IMR-90 (cell line): Measurements from ENCODE around the gene FUT2. TPM values are rescaled to one million over a fixed set of nuclear protein-coding genes. Genes with fewer than 3 reads are reported as not detected.

ENCODE experiments used
- ATAC-seq: fragments of 200-7000 bp; cut with Tn5 transposase; 2 replicates; pipeline ENCODE4 v1.9.1; 2020; ENCODE audit warnings: low read depth, mild to moderate bottlenecking, moderate library complexity
- BruUV-seq: library from RNA; stranded (reverse); fragments of 400-500 nt; replicated peaks from 2 replicates; lab custom pipeline; 2021; lab: Mats Ljungman, UMichigan
- CTCF ChIA-PET: fragments of 300-600 bp; formaldehyde crosslinking; extraction: SDS; loops from one replicate; lab custom pipeline; 2021; ENCODE audit warnings: antibody characterized with exemption; lab: Yijun Ruan, JAX
- POLR2A ChIA-PET: fragments of 300-600 bp; sonication (Branson Sonifier 250); formaldehyde crosslinking; loops from one replicate; lab custom pipeline; 2022; ENCODE audit warnings: antibody characterized with exemption; ENCODE audit not compliant: unreplicated experiment; lab: Charles Lee
- DNase-seq: peaks from one replicate; pipeline ENCODE4 v3.0.0; 2013
- H2AFZ ChIP-seq: replicated peaks from 2 replicates; pipeline ENCODE3; 2013; ENCODE audit warnings: low read length, mild to moderate bottlenecking; ENCODE audit not compliant: poor library complexity
- H2AK5ac ChIP-seq: 2 replicates; pipeline ENCODE4 v1.6.1; 2013; ENCODE audit warnings: low read depth, low read length, inconsistent platforms
- H2AK9ac ChIP-seq: replicated peaks from 2 replicates; pipeline ENCODE3; 2013; ENCODE audit warnings: mild to moderate bottlenecking, low read depth, low read length, moderate library complexity; ENCODE audit not compliant: poor library complexity
- H2BK120ac ChIP-seq: 2 replicates; pipeline ENCODE4 v1.6.1; 2013; ENCODE audit warnings: low read depth, low read length, inconsistent platforms
- H2BK15ac ChIP-seq: 3 replicates; pipeline ENCODE4 v1.6.1; 2013; ENCODE audit warnings: low read depth, low read length, inconsistent platforms
- H2BK20ac ChIP-seq: 2 replicates; pipeline ENCODE4 v1.6.1; 2013; ENCODE audit warnings: low read depth, mild to moderate bottlenecking, inconsistent platforms, low read length, moderate library complexity
- H2BK5ac ChIP-seq: 2 replicates; pipeline ENCODE4 v1.6.1; 2013; ENCODE audit warnings: mild to moderate bottlenecking, low read depth, low read length, inconsistent platforms; ENCODE audit not compliant: poor library complexity, severe bottlenecking
- H3K14ac ChIP-seq: replicated peaks from 2 replicates; pipeline ENCODE4 v1.6.1; 2013; ENCODE audit warnings: low read depth, low read length, inconsistent platforms
- H3K18ac ChIP-seq: 2 replicates; pipeline ENCODE4 v1.6.1; 2013; ENCODE audit warnings: low read depth, low read length, control low read depth
- H3K23ac ChIP-seq: 2 replicates; pipeline ENCODE4 v1.6.1; 2013; ENCODE audit warnings: low read depth, low read length, inconsistent platforms
- H3K27ac ChIP-seq: 2 replicates; pipeline ENCODE4 v1.5.1; 2013; ENCODE audit warnings: mild to moderate bottlenecking, control low read depth, low read length; ENCODE audit not compliant: insufficient read depth
- H3K27me3 ChIP-seq: 2 replicates; pipeline ENCODE4 v1.6.1; 2013; ENCODE audit warnings: low read length; ENCODE audit not compliant: control insufficient read depth, insufficient read depth
- H3K36me3 ChIP-seq: 2 replicates; pipeline ENCODE4 v1.6.1; 2013; ENCODE audit warnings: low read length, mixed read lengths; ENCODE audit not compliant: control insufficient read depth, insufficient read depth
- H3K4ac ChIP-seq: 2 replicates; pipeline ENCODE4 v1.6.1; 2013; ENCODE audit warnings: low read depth, low read length, inconsistent platforms
- H3K4me1 ChIP-seq: 2 replicates; pipeline ENCODE4 v1.6.1; 2013; ENCODE audit warnings: low read length, mixed read lengths; ENCODE audit not compliant: control insufficient read depth, insufficient read depth
- H3K4me2 ChIP-seq: 2 replicates; pipeline ENCODE4 v1.6.1; 2013; ENCODE audit warnings: low read depth, mild to moderate bottlenecking, control low read depth, low read length, moderate library complexity
- H3K4me3 ChIP-seq: 2 replicates; pipeline ENCODE4 v1.5.1; 2013; ENCODE audit warnings: low read depth, mild to moderate bottlenecking, control low read depth, low read length, moderate library complexity; ENCODE audit not compliant: insufficient read depth
- H3K56ac ChIP-seq: 2 replicates; pipeline ENCODE4 v1.6.1; 2013; ENCODE audit warnings: low read length, inconsistent platforms; ENCODE audit not compliant: insufficient read depth; ENCODE audit errors: extremely low read depth
- H3K79me1 ChIP-seq, 2 experiments: 2 replicates each; pipeline ENCODE4 v1.6.1; 2013; ENCODE audit warnings: low read length in 2 of 2, inconsistent platforms in 1 of 2, low read depth in 1 of 2
- H3K9ac ChIP-seq: 2 replicates; pipeline ENCODE4 v1.6.1; 2013; ENCODE audit warnings: low read depth, low read length, control low read depth
- H3K9me1 ChIP-seq: 2 replicates; pipeline ENCODE4 v1.6.1; 2013; ENCODE audit warnings: low read length, inconsistent platforms; ENCODE audit not compliant: insufficient read depth
- H3K9me3 ChIP-seq: 2 replicates; pipeline ENCODE4 v1.6.1; 2013; ENCODE audit warnings: low read length; ENCODE audit not compliant: control insufficient read depth, insufficient read depth
- H4K20me1 ChIP-seq: 2 replicates; pipeline ENCODE4 v1.6.1; 2013; ENCODE audit warnings: low read length, inconsistent platforms; ENCODE audit not compliant: insufficient read depth
- H4K5ac ChIP-seq: 2 replicates; pipeline ENCODE4 v1.6.1; 2013; ENCODE audit warnings: mild to moderate bottlenecking, low read depth, low read length, control low read depth
- H4K8ac ChIP-seq, 2 experiments: 2 replicates each; pipeline ENCODE4 v1.6.1; 2013; ENCODE audit warnings: low read depth in 2 of 2, low read length in 2 of 2, control low read depth in 1 of 2, inconsistent platforms in 1 of 2
- H4K91ac ChIP-seq: 2 replicates; pipeline ENCODE4 v1.6.1; 2013; ENCODE audit warnings: low read depth, low read length, inconsistent platforms; ENCODE audit not compliant: insufficient read depth
- BHLHE40 ChIP-seq: fragments of 150-350 bp; IDR thresholded peaks from 2 replicates; pipeline ENCODE4 v1.6.1; 2016; ENCODE audit warnings: mild to moderate bottlenecking, low read depth, low read length
- CEBPB ChIP-seq: IDR thresholded peaks from 2 replicates; pipeline ENCODE4 v1.6.1; 2012; ENCODE audit warnings: low read depth, low read length, improper control_type of control experiment
- CHD1 ChIP-seq: IDR thresholded peaks from 2 replicates; pipeline ENCODE4 v1.6.1; 2012; ENCODE audit warnings: low read depth, low read length, improper control_type of control experiment
- CTCF ChIP-seq: conservative IDR thresholded peaks from 2 replicates; pipeline ENCODE4 v1.5.1; 2012; ENCODE audit warnings: mild to moderate bottlenecking, low read depth, low read length, improper control_type of control experiment
- ELK1 ChIP-seq: fragments of 150-350 bp; IDR thresholded peaks from 2 replicates; pipeline ENCODE4 v1.6.1; 2016; ENCODE audit warnings: low read depth, mild to moderate bottlenecking, low read length, moderate library complexity, borderline replicate concordance
- FOS ChIP-seq: fragments of 150-350 bp; IDR thresholded peaks from 2 replicates; pipeline ENCODE4 v1.6.1; 2016; ENCODE audit warnings: low read depth, low read length
- MAFK ChIP-seq: IDR thresholded peaks from 2 replicates; pipeline ENCODE4 v1.6.1; 2012; ENCODE audit warnings: low read depth, low read length, improper control_type of control experiment
- MAZ ChIP-seq: IDR thresholded peaks from 2 replicates; pipeline ENCODE4 v1.6.1; 2012; ENCODE audit warnings: low read depth, mild to moderate bottlenecking, low read length, improper control_type of control experiment, moderate library complexity, borderline replicate concordance
- MXI1 ChIP-seq: IDR thresholded peaks from 2 replicates; pipeline ENCODE4 v1.6.1; 2012; ENCODE audit warnings: low read depth, mild to moderate bottlenecking, low read length, moderate library complexity, borderline replicate concordance
- NFE2L2 ChIP-seq: fragments of 150-350 bp; IDR thresholded peaks from 2 replicates; pipeline ENCODE4 v1.6.1; 2016; ENCODE audit warnings: low read depth, mild to moderate bottlenecking, low read length
- POLR2A ChIP-seq: IDR thresholded peaks from 2 replicates; pipeline ENCODE4 v1.6.1; 2012; ENCODE audit warnings: mild to moderate bottlenecking, low read depth, low read length
- RAD21 ChIP-seq: IDR thresholded peaks from 2 replicates; pipeline ENCODE4 v1.6.1; 2012; ENCODE audit warnings: low read length, improper control_type of control experiment
- RCOR1 ChIP-seq: IDR thresholded peaks from 2 replicates; pipeline ENCODE4 v1.6.1; 2012; ENCODE audit warnings: mild to moderate bottlenecking, low read length, improper control_type of control experiment; ENCODE audit not compliant: insufficient replicate concordance
- RFX5 ChIP-seq: IDR thresholded peaks from 2 replicates; pipeline ENCODE4 v1.8.0; 2012; ENCODE audit warnings: low read depth, mild to moderate bottlenecking, low read length, moderate library complexity
- SMC3 ChIP-seq: fragments of 150-350 bp; IDR thresholded peaks from 2 replicates; pipeline ENCODE4 v1.6.1; 2016; ENCODE audit warnings: low read depth, mild to moderate bottlenecking, antibody characterized with exemption, low read length, moderate library complexity
- USF2 ChIP-seq: fragments of 150-350 bp; IDR thresholded peaks from 2 replicates; pipeline ENCODE4 v1.6.1; 2017; ENCODE audit warnings: mild to moderate bottlenecking, antibody characterized with exemption, low read length, low read depth
- WGBS, 2 experiments: methylation state at CpG; one replicate each; pipeline versions ENCODE4 v1.1.5 to v1.1.7; 2013; ENCODE audit warnings: missing lambda C conversion rate in 2 of 2; ENCODE audit not compliant: insufficient read length in 1 of 2; ENCODE audit errors: extremely low coverage in 2 of 2; 5-methylcytosine and 5-hydroxymethylcytosine counted together
- dilution Hi-C: fragments of 300-500 bp; cut with HindIII; formaldehyde crosslinking; loops from one replicate; pipeline ENCODE4 v1.14.3; 2018; ENCODE audit warnings: low sequenced_read_pairs; ENCODE audit not compliant: unreplicated experiment
- in situ Hi-C: fragments of 300-500 bp; cut with MboI; formaldehyde crosslinking; loops from 3 replicates; pipeline ENCODE4 v1.14.3; 2019; ENCODE audit warnings: low sequenced_read_pairs, inconsistent platforms, mixed read lengths
- intact Hi-C: fragments of 100-400 bp; cut with micrococcal nuclease; formaldehyde crosslinking; loops from 2 replicates; pipeline ENCODE4 v1.10.0; 2022
- polyA plus RNA-seq, 3 experiments: library from polyadenylated mRNA; depleted of rRNA; stranded (reverse); fragments of >200 nt; gene quantifications; 2 replicates each; pipeline ENCODE4 v1.2.3, GENCODE V29; 2012; ENCODE audit warnings: low replicate concordance in 1 of 3
- total RNA-seq: library from RNA; depleted of rRNA; stranded (reverse); fragments of >200 nt; gene quantifications from 2 replicates; pipeline ENCODE4 v1.2.3, GENCODE V29; 2012

FUT2 gene
- total and polyA plus RNA-seq, 2 of the 4 experiments (the other 2 are of a cell fraction), result not detected

- dilution Hi-C loops, result no loop called here
- Histone ChIP-seq H4K5ac (no peak overlapping the region), H3K27ac (no peak overlapping the region), H3K36me3 (no peaks in the 10 kb centered on the region), H3K56ac (no peak overlapping the region), H3K4ac (0 out of 2 replicates have a peak overlapping the region, but pooled peaks have one; percentile 9), H3K4me3 (0 out of 2 replicates have a peak overlapping the region, but pooled peaks have one; percentile 18), H4K20me1 (no peaks in the 10 kb centered on the region), H3K18ac (no peak overlapping the region), H3K14ac (peak overlapping the region; percentile 41; the same call in 1 of the 2 replicates), H4K91ac (no peak overlapping the region), H2BK20ac (no peak overlapping the region), H3K9ac (no peak overlapping the region), H2AFZ (peak overlapping the region; percentile 88), H3K4me2 (peak overlapping the region; percentile 38), H3K9me1 (no peaks in the 10 kb centered on the region), H2BK120ac (no peak overlapping the region), H3K79me1 (no peaks in the 10 kb centered on the region), H3K27me3 (peaks cover 33% of the 10 kb centered on the region), H2AK5ac (no peak overlapping the region), H2AK9ac (peak overlapping the region; percentile 75), H3K23ac (no peak overlapping the region), H2BK15ac (no peak overlapping the region), H3K4me1 (peaks cover 4% of the 10 kb centered on the region; the same call in 1 of the 2 replicates), H4K8ac (no peak overlapping the region; a peak in 1 of 4 replicates), H3K9me3 (no peaks in the 10 kb centered on the region), H2BK5ac (no peak overlapping the region)
- TF ChIP-seq RFX5 (no peak), NFE2L2 (no peak), POLR2A (no peak), USF2 (no peak), MAZ (no peak), MAFK (no peak), CHD1 (no peak), RAD21 (no peak), CTCF (no peak), FOS (no peak), CEBPB (no peak), MXI1 (no peak), ELK1 (no peak), SMC3 (no peak), BHLHE40 (no peak), RCOR1 (no peak)
- DNase-seq (no peak), ATAC-seq (no peak)
- BruUV-seq, result no TSS peak
- 44% methylated on average over 10 of the region's 20 CpGs; no CpG with 5 or more reads in 1 of the 2 experiments for WGBS, 2 experiments
- POLR2A ChIA-PET, result no interaction called here
- intact Hi-C loops, result no loop called here
- in situ Hi-C loops, result no loop called here
- CTCF ChIA-PET, result no interaction called here
Measured at GRCh38 chr19:48751845-48752495, 56.2 kb downstream of the FUT2 start.
